Activated B cell treated with CpG ODN at 0.5 μM for 24 hours (primary cell): ENCODE measurements around the gene APCS. TPM values are rescaled to one million over a fixed set of nuclear protein-coding genes. Genes with fewer than 3 reads are reported as not detected.

Experiments used
- ATAC-seq: fragments of 200-7000 bp; cut with Tn5 transposase; one replicate; pipeline ENCODE4 v1.10.0; 2021; ENCODE audit warnings: low read depth, mild to moderate bottlenecking, moderate library complexity
- CTCF ChIA-PET: fragments of 350-600 bp; sonication (Branson Sonifier 250); formaldehyde crosslinking; loops from one replicate; lab custom pipeline; 2021; ENCODE audit warnings: antibody characterized with exemption; lab: Charles Lee
- POLR2A ChIA-PET: fragments of 350-600 bp; sonication (Branson Sonifier 250); formaldehyde crosslinking; loops from one replicate; lab custom pipeline; 2021; ENCODE audit warnings: antibody characterized with exemption; lab: Charles Lee
- DNase-seq: peaks from one replicate; pipeline ENCODE4 v3.0.0; 2022
- H3K27ac Mint-ChIP-seq: one replicate; pipeline ENCODE4 v1.8.0; 2020; ENCODE audit warnings: mixed read lengths
- H3K27me3 Mint-ChIP-seq: one replicate; pipeline ENCODE4 v1.8.0; 2021; ENCODE audit warnings: mixed read lengths
- H3K36me3 Mint-ChIP-seq: one replicate; pipeline ENCODE4 v1.8.0; 2021; ENCODE audit warnings: low read depth, mixed read lengths
- H3K4me1 Mint-ChIP-seq: one replicate; pipeline ENCODE4 v1.8.0; 2021; ENCODE audit warnings: mixed read lengths
- H3K4me3 Mint-ChIP-seq: one replicate; pipeline ENCODE4 v1.8.0; 2020; ENCODE audit warnings: mild to moderate bottlenecking, mixed read lengths
- H3K9me3 Mint-ChIP-seq: one replicate; pipeline ENCODE4 v1.8.0; 2020; ENCODE audit warnings: mixed read lengths
- CTCF ChIP-seq: fragments of 200-600 bp; IDR thresholded peaks from one replicate; pipeline ENCODE4 v1.8.0; 2022; ENCODE audit warnings: antibody characterized with exemption, mild to moderate bottlenecking
- intact Hi-C: fragments of 100-400 bp; cut with micrococcal nuclease; formaldehyde crosslinking; loops from one replicate; pipeline ENCODE4 v1.15.1; 2024
- total RNA-seq: library from RNA; stranded (reverse); gene quantifications from 2 replicates; pipeline ENCODE4 v1.2.3, GENCODE V29; 2022

Gene APCS
- total RNA-seq, 1 donor from 2014 or later, result not detected

GRCh38 chr1:159560599-159560998 lies 27.0 kb upstream of the APCS start:
- TF ChIP-seq CTCF, result no peak
- no peak for DNase-seq
- intact Hi-C loops, result no loop called here
- ATAC-seq, result no peak
- H3K27ac Mint-ChIP-seq, result no peak overlapping the region
- POLR2A ChIA-PET, result no interaction called here
- H3K36me3 Mint-ChIP-seq, result no peaks in the 10 kb centered on the region
- no peak overlapping the region for H3K4me3 Mint-ChIP-seq
- CTCF ChIA-PET, result no interaction called here
- H3K4me1 Mint-ChIP-seq, result no peaks in the 10 kb centered on the region
- peaks cover 10% of the 10 kb centered on the region for H3K27me3 Mint-ChIP-seq
- H3K9me3 Mint-ChIP-seq, result peaks cover 3% of the 10 kb centered on the region

GRCh38 chr1:159561497-159561896 lies 26.1 kb upstream of the APCS start:
- no peak overlapping the region for H3K4me3 Mint-ChIP-seq
- no peak for DNase-seq
- H3K9me3 Mint-ChIP-seq, result peaks cover 4% of the 10 kb centered on the region
- intact Hi-C loops, result no loop called here
- no peak for TF ChIP-seq CTCF
- no peak for ATAC-seq
- POLR2A ChIA-PET, result no interaction called here
- no peak overlapping the region for H3K27ac Mint-ChIP-seq
- CTCF ChIA-PET, result no interaction called here
- no peaks in the 10 kb centered on the region for H3K36me3 Mint-ChIP-seq
- H3K4me1 Mint-ChIP-seq, result no peaks in the 10 kb centered on the region
- H3K27me3 Mint-ChIP-seq, result peaks cover 10% of the 10 kb centered on the region

GRCh38 chr1:159562680-159563079 lies 24.9 kb upstream of the APCS start:
- H3K4me1 Mint-ChIP-seq, result no peaks in the 10 kb centered on the region
- H3K9me3 Mint-ChIP-seq, result peaks cover 4% of the 10 kb centered on the region
- no peak overlapping the region for H3K27ac Mint-ChIP-seq
- H3K27me3 Mint-ChIP-seq, result peaks cover 10% of the 10 kb centered on the region
- H3K36me3 Mint-ChIP-seq, result no peaks in the 10 kb centered on the region
- intact Hi-C loops, result no loop called here
- DNase-seq (no peak), ATAC-seq (no peak)
- no peak for TF ChIP-seq CTCF
- CTCF ChIA-PET, result no interaction called here
- H3K4me3 Mint-ChIP-seq, result no peak overlapping the region
- POLR2A ChIA-PET, result no interaction called here

- ChIA-PET POLR2A (no interaction called here), CTCF (no interaction called here)
- no peak for TF ChIP-seq CTCF
- Mint-ChIP-seq H3K9me3 (peaks cover 3% of the 10 kb centered on the region), H3K4me3 (no peak overlapping the region), H3K27ac (no peak overlapping the region), H3K27me3 (peaks cover 20% of the 10 kb centered on the region), H3K36me3 (no peaks in the 10 kb centered on the region), H3K4me1 (no peaks in the 10 kb centered on the region)
- intact Hi-C loops, result no loop called here
- no peak for ATAC-seq
- no peak for DNase-seq
Measured at GRCh38 chr1:159577446-159577845, 10.2 kb upstream of the APCS start.

GRCh38 chr1:159580340-159580739 lies 7.3 kb upstream of the APCS start:
- Mint-ChIP-seq H3K9me3 (no peaks in the 10 kb centered on the region), H3K27ac (no peak overlapping the region), H3K36me3 (no peaks in the 10 kb centered on the region), H3K27me3 (peaks cover 18% of the 10 kb centered on the region), H3K4me3 (no peak overlapping the region), H3K4me1 (no peaks in the 10 kb centered on the region)
- intact Hi-C loops, result no loop called here
- ChIA-PET POLR2A (no interaction called here), CTCF (no interaction called here)
- TF ChIP-seq CTCF, result no peak
- ATAC-seq (no peak), DNase-seq (no peak)
